Activated T-cell treated with anti-CD3 and anti-CD28 coated beads, Interleukin-2, amount 50 U/mL, for 72 hours (primary cell): ENCODE data around the gene PIAS3. TPM values are rescaled to one million over a fixed set of nuclear protein-coding genes. Genes with fewer than 3 reads are reported as not detected.

Experiments used
- ATAC-seq, 2 donors: fragments of 150-1000 bp; cut with Tn5 transposase; replicated peaks in 1 of 2; 2 replicates each; pipeline ENCODE4 v1.10.0; 2021; ENCODE audit warnings: moderate library complexity in 2 of 2, mild to moderate bottlenecking in 1 of 2
- DNase-seq, 2 donors: peaks; one replicate each; pipeline ENCODE4 v3.0.0; 2021 to 2022; ENCODE audit warnings: mixed read lengths in 1 of 2
- H3K27ac Mint-ChIP-seq: one replicate; pipeline ENCODE4 v1.8.0; 2022; ENCODE audit warnings: mild to moderate bottlenecking, moderate library complexity, mixed read lengths
- H3K27me3 Mint-ChIP-seq: one replicate; pipeline ENCODE4 v1.8.0; 2022; ENCODE audit warnings: low read depth, mixed read lengths
- H3K36me3 Mint-ChIP-seq, 2 donors: one replicate each; pipeline ENCODE4 v1.8.0; 2022; ENCODE audit warnings: mixed read lengths in 2 of 2, mild to moderate bottlenecking in 1 of 2; ENCODE audit not compliant: insufficient read depth in 2 of 2
- H3K4me1 Mint-ChIP-seq: one replicate; pipeline ENCODE4 v1.8.0; 2022; ENCODE audit warnings: low read depth, mixed read lengths
- H3K4me3 Mint-ChIP-seq, 2 donors: one replicate each; pipeline ENCODE4 v1.8.0; 2022; ENCODE audit warnings: mild to moderate bottlenecking in 2 of 2, mixed read lengths in 2 of 2, moderate library complexity in 2 of 2
- H3K9me3 Mint-ChIP-seq, 2 donors: one replicate each; pipeline ENCODE4 v1.8.0; 2022; ENCODE audit warnings: mixed read lengths in 2 of 2
- total RNA-seq, 2 donors: library from RNA; stranded (reverse); gene quantifications; one replicate each; pipeline ENCODE4 v1.2.3, GENCODE V29; 2022

Gene PIAS3
- total RNA-seq = 10 to 100 TPM; 30.9 to 35.6 TPM

DNA sequence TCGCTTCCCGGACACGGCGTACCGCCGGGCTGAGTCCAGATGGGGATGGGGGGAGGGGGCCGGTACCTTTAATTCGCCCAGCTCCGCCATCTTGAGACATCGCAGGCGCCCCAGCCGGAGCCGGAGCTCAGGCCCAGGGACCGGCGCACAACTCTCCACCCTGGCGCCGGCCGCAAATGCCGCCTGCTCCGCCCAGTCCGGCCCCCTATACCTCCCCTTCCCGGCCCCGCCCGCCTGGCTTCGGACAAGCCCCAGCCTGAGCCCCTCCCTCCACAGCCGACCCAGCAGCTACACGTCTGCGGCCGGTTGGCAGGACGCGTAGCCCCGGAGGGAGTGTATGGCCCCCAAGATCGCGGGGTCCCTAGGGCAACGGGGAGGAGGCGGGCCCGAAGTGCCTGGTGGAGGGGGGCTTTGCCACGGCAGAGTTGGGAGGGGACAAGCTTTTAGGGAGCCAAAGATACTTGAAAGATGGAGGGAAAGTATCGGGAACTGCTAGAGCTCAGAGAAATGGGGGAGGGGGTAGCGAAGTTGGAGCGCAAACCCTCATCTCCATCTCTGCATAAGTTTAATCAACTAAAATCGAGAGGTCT is at the start of gene PIAS3:
Gene PIAS3, minus strand, starts transcription at position 181 of the 590 bp plus-strand sequence. Its CDS starts 91 bp downstream, at position 90.
- H3K4me1 Mint-ChIP-seq = peaks cover 14% of the 10 kb centered on the region
- no peaks in the 10 kb centered on the region for H3K9me3 Mint-ChIP-seq
- peak; percentile 94 to 95 for DNase-seq
- ATAC-seq = peak; percentile 91 to 92
- peak within 1 kb of the TSS; percentile 92 to 98 for H3K4me3 Mint-ChIP-seq
- peak within 1 kb of the TSS; percentile 72 for H3K27ac Mint-ChIP-seq
- H3K27me3 Mint-ChIP-seq = no peaks in the 10 kb centered on the region
- peaks cover 3 to 13% of the 10 kb centered on the region in 2 donors for H3K36me3 Mint-ChIP-seq

DNA sequence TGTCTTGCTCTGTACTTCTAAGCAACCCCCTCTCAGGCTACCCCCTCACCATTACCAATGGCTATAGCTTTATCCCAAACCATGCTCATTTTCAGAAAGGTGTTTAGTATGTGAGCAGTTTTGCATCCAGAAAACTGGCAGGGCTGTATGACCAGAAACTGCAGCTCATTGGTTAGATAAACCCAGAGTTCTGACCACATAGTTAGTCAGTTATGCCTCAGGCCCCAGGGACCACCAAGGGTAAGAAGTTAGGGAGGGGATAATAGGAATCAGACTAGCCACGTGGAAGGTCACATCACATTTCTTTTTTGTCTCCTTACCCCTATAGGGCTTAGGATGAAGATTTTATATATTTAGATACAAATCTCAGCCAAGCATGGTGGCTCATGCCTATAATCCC is 49.8 kb upstream of the PIAS3 start:
- Mint-ChIP-seq H3K27me3 (no peaks in the 10 kb centered on the region), H3K36me3 (peaks cover 2 to 6% of the 10 kb centered on the region in 2 donors), H3K4me1 (peaks cover 15% of the 10 kb centered on the region), H3K4me3 (no peak overlapping the region), H3K9me3 (no peaks in the 10 kb centered on the region), H3K27ac (no peak overlapping the region)
- ATAC-seq = no peak
- DNase-seq = no peak

DNA sequence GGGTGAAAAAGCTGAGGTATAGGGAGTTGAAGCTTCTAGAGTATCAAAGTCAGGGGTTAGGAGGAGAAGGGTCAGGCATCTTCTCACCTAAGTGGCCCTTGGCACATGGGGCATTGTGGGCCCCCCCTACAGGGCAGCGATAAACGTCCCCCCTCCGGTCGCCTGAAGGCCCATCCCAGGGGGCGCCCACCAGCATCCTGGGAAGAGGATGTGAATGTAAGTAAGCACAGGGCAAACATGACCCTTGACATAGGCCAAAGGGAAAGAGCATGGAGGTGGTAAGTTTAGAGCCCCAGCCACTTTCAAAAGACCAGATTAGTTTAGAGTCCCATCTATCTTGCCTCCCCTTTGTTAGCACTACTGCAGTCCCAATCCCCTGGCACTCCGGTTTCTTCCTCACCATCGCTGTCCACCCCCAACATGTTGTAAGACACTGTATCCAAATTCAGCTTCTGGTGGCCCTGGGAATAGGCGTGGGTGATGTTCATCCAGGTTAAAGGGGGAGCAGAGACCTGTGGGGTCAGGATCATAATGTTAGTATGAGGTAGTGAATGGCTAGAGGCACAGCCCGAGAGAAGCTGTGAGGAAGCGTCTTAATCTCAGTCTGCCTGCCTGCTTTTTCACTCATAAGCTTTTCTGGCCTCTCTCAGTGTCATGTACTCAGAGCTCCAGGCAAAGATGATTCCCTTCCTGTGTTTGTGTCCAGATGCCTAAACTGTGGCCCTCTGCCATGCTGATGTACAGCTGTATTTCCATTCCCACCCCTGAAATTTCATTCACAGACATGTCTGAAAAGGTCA is 48.3 kb upstream of the PIAS3 start:
- H3K27ac Mint-ChIP-seq = no peak overlapping the region
- DNase-seq = no peak
- ATAC-seq = no peak
- H3K4me3 Mint-ChIP-seq = no peak overlapping the region
- H3K27me3 Mint-ChIP-seq = no peaks in the 10 kb centered on the region
- H3K36me3 Mint-ChIP-seq = peaks cover 2 to 4% of the 10 kb centered on the region in 2 donors
- peaks cover 5% of the 10 kb centered on the region for H3K4me1 Mint-ChIP-seq
- H3K9me3 Mint-ChIP-seq = no peaks in the 10 kb centered on the region

DNA sequence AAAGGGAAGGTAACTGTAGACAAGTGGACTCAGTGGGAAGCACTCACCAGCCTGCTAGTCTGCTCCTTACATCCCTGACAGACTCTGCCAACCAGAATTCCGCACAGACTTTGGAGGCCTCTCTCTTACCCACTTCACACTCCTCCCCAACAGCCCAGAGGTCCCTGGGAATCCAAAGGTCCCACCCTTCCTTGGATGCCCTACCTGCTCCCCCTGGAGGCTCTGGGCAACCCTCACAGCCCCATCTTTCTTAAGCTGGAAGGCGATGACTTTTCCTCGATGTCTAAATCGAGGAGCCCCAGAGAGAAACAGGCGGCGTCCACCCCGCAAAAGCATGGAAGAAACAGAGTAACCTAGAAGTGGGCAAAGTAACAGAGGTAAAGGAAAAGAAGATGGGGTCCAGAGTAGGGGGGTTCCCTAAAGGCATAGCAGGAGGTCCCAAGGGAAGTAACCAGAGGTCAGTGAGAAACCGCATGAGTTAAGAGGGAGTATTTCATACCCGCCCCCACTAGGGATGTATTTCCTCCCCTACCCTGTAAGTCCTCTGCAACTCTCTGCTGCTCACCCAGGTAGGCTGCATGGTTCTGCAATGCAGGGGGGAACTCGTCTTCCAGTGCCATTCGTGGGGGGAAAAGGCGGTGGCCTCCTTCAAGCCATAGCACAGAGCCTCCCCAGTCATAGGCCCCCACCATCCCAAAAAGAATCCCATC is 42.6 kb upstream of the PIAS3 start:
- DNase-seq (no peak), ATAC-seq (no peak)
- Mint-ChIP-seq H3K4me3 (no peak overlapping the region), H3K36me3 (no peaks in the 10 kb centered on the region), H3K27ac (no peak overlapping the region), H3K4me1 (no peaks in the 10 kb centered on the region), H3K27me3 (no peaks in the 10 kb centered on the region), H3K9me3 (no peaks in the 10 kb centered on the region)

DNA sequence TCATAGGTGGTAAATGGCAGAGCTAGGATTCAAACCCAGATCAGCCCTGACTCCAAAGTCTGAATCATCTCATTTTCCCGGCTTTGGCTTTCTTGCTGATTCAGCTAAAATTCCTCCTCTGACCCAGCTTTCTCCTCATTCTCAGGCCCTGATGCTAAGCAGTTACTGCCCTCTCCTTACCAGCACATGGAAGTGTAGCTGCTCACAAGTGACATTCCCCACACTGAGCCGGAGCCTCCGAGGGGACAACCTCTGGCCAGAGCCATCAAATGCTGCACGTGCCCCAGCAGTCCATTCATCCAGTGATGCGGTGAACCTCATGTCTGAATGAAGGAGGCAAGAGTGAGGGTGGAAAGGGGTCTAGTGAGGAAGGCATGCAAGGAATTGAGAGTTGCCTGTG is 39.9 kb upstream of the PIAS3 start:
- ATAC-seq = no peak
- Mint-ChIP-seq H3K4me3 (no peak overlapping the region), H3K36me3 (no peaks in the 10 kb centered on the region), H3K9me3 (no peaks in the 10 kb centered on the region), H3K27ac (no peak overlapping the region), H3K27me3 (no peaks in the 10 kb centered on the region), H3K4me1 (no peaks in the 10 kb centered on the region)
- no peak for DNase-seq

DNA sequence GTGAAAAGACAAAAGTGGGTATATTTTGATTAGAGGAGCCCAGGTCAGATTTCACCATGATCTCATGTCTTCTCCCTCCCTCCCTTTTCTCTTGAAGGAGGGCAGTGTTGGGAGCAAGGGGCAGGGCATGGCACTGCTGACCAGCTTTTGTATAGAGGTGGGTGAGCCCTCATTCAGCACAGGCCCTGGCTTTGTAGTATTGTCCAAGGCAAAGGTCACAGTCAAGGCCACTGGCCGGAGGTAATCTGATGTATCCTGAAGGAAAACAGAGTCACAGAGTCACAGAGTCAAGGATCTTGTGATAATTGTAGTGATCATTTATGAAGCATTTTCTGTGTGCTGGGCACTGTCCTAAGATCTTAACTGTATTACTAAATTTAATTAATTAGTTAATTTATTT is 39.1 kb upstream of the PIAS3 start:
- DNase-seq = no peak
- Mint-ChIP-seq H3K36me3 (no peaks in the 10 kb centered on the region), H3K27me3 (no peaks in the 10 kb centered on the region), H3K9me3 (no peaks in the 10 kb centered on the region), H3K27ac (no peak overlapping the region), H3K4me1 (no peaks in the 10 kb centered on the region), H3K4me3 (no peak overlapping the region)
- ATAC-seq = no peak

DNA sequence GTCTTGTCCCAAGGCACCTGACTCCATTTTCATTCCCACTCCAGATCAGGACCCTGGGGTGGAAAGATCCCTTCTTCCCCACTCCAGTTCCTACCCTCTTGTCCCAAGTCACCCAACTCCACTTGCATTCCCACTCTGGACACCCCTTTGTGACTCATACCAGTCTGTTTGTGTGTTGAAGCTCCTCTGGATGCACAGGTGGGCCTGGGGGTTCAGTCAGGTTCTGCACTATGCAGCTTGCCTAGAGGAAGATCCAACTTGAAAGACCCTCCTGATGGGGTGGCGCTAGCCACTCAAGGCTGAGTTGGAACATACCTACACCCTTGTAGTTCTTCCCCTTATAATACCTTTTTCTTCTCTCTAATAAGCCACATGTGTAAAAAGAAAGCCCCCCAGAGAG is 36.6 kb upstream of the PIAS3 start:
- H3K36me3 Mint-ChIP-seq = no peaks in the 10 kb centered on the region
- no peak overlapping the region for H3K27ac Mint-ChIP-seq
- H3K27me3 Mint-ChIP-seq = no peaks in the 10 kb centered on the region
- H3K4me3 Mint-ChIP-seq = no peak overlapping the region
- no peaks in the 10 kb centered on the region for H3K9me3 Mint-ChIP-seq
- no peaks in the 10 kb centered on the region for H3K4me1 Mint-ChIP-seq
- no peak for ATAC-seq
- no peak for DNase-seq

DNA sequence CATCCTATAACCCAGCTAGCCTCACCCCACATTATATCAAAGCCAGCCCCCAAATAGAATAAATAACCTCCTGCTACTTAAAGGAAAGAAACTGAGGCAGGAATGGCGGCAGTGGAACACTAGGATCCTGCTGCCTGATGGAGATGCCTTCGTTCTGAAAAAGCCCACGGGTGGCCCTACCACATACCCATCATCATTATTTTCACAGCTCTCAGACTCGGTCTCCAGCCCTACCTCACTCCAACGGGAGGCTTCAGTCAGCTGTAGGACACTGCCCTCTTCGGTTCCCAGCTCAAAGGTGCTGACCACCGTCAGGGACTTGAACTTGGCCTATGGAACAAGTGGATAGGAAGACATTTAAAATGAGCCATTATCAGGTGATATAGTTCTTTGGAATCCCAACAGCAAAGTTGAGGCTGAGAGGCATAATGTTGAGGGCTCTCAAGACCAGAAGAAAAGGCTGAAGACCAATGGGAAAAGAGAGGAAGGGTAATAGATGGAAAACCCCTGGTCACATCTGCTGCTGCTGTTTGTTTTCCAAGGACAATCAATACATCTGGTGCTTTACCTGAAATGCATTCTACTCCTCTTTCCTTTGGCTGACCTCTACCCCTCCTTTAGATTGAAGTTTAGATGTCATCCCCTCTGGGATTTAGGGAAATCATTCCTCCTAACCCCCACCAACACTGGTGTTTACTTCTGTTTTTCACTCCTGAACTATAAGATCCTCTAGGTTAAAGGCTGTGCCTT is 34.6 kb upstream of the PIAS3 start:
- no peaks in the 10 kb centered on the region for H3K9me3 Mint-ChIP-seq
- H3K27me3 Mint-ChIP-seq = no peaks in the 10 kb centered on the region
- H3K27ac Mint-ChIP-seq = no peak overlapping the region
- no peak overlapping the region for H3K4me3 Mint-ChIP-seq
- no peaks in the 10 kb centered on the region for H3K36me3 Mint-ChIP-seq
- DNase-seq (no peak), ATAC-seq (no peak)
- no peaks in the 10 kb centered on the region for H3K4me1 Mint-ChIP-seq

DNA sequence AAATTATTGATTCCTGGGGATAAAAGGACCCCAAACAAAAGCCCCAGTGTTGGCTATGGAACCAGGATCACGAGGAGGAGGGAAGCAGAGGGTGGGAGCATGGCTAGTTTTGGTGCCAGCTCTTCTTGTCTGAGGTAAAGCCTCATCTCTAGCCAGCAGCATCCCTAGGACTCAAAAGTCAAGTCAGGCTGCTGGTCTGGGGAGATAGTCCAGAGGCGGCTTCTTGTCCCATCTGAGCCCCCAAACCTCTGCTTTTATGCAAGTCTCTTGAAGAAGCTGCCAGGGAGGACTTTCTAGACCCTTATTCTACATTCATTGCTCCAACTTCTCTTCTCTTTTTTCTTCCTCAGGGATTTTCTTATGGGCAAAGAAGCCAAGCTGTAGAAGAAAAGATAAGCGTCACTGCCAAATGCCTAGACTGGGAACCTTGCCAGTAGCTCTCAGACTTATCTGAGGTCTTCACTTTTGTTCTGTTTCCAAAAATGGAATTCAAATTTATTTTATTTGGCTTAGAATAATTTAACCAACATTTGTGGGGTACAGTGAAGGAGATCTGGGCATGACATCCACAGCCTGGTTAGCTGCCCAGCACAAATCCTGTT is 33.7 kb upstream of the PIAS3 start:
- no peaks in the 10 kb centered on the region for H3K4me1 Mint-ChIP-seq
- H3K27me3 Mint-ChIP-seq = no peaks in the 10 kb centered on the region
- no peak overlapping the region for H3K4me3 Mint-ChIP-seq

DNA sequence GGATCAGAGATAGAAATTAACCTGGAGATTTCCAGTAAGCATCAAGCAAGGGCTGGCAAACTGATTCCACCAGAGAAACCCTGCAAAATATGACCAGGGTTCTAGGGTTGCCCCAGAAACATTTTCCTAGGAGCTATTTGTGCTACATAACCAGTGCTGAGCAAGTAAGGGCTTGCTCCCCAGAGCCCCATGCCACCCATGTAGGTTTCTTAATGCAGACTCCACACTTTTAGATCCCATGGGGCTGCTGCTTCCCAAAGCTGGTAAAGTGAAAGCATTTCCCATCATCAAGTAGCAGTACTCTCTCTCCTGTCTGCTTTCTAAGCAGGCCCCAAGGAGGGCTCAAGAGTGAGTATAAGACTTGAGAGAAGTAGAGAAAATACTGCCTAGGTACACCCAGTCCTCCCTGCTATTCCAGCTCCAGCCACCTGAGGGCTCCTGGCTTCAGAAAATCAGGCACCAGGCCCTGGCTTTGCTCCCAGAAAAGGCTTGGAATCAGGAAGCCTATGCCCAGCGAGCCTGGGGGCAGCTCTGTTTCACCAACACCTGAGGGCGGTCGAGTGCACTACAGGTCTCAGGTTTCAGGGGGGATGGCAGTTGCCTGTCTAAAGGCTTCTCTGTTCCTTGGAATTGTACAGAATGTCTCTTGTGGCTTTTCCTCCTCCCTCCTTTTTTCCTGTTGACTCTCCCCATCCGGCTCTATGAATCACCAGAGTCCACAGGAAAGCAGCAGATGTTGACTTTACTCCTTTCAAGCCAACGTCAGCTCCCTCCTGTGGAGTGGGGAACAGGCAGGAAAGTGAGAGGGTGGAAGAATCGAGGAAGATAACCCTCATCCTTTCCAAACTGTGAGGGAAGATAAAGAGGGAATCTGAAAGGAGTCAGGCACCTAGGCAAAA is 33.0 kb upstream of the PIAS3 start:
- ATAC-seq (peak; percentile 65 to 71), DNase-seq (peak; percentile 49 to 57)
- Mint-ChIP-seq H3K4me1 (no peaks in the 10 kb centered on the region), H3K27me3 (no peaks in the 10 kb centered on the region), H3K36me3 (no peaks in the 10 kb centered on the region), H3K27ac (no peak overlapping the region), H3K4me3 (no peak overlapping the region), H3K9me3 (no peaks in the 10 kb centered on the region)

More for the DNA sequence above, 33.7 kb upstream of the PIAS3 start:
- no peak for DNase-seq
- Mint-ChIP-seq H3K9me3 (no peaks in the 10 kb centered on the region), H3K27ac (no peak overlapping the region), H3K36me3 (no peaks in the 10 kb centered on the region)
- ATAC-seq = no peak

DNA sequence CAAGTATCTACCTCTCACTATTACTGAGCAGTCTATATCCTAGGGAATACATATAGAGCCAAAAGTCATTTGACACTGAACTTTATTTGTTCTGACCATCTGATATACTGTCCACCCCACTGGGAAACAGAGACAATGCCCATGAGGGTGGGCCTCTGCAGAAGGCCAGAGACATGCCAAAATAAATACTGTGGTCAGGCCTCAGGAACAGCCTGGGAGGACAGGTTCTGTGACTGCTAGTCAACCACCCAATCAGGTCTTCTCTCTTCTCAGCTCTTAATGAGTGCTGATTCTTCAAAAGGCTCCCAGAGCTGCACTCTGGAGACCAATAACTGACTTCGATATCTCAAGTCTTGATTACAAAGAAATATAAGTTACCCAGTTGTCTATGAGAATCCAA is 32.3 kb upstream of the PIAS3 start:
- DNase-seq = no peak

DNA sequence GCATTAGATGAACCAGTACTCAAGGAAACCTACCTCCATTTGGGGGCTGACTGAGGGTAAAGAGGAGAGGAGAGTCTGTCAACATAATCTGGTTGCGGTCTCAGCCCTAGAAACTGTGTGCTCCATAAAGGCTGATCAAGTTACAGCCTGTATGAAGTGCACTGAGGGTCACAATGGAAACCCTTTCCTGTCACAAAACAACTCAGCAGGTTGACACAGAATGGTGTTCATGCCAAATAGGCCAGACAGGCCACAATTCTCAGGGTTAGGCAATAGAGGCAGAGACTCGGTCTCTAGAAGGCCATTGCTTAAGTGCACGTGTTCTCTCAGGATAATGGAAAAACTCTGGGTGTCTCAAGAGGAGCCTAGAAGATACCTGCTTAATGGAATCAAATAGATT is 30.8 kb upstream of the PIAS3 start:
- Mint-ChIP-seq H3K36me3 (no peaks in the 10 kb centered on the region), H3K4me1 (peaks cover 14% of the 10 kb centered on the region), H3K4me3 (no peak overlapping the region), H3K9me3 (no peaks in the 10 kb centered on the region), H3K27ac (no peak overlapping the region), H3K27me3 (peaks cover 10% of the 10 kb centered on the region)
- DNase-seq (no peak), ATAC-seq (no peak)

More for the DNA sequence above, 32.3 kb upstream of the PIAS3 start:
- ATAC-seq = no peak
- no peaks in the 10 kb centered on the region for H3K36me3 Mint-ChIP-seq
- no peaks in the 10 kb centered on the region for H3K9me3 Mint-ChIP-seq
- H3K4me1 Mint-ChIP-seq = peaks cover 4% of the 10 kb centered on the region
- no peaks in the 10 kb centered on the region for H3K27me3 Mint-ChIP-seq
- no peak overlapping the region for H3K27ac Mint-ChIP-seq
- H3K4me3 Mint-ChIP-seq = no peak overlapping the region
